ENCODE data around the gene TMEM156. TPM values are rescaled to one million over a fixed set of nuclear protein-coding genes. Genes with fewer than 3 reads are reported as not detected.
A peak's percentile ranks its signal among the peaks of the same experiment; 100 is the strongest.
"Not testable (repeated sequence)": the region's sequence is repeated elsewhere in the genome, so short reads cannot be mapped to it uniquely, and the experiment has no call there.

Gene TMEM156
- total RNA-seq, 1 experiment from 2014 or later = not detected

GRCh38 chr4:38990241-38990640 is 42.0 kb downstream of the TMEM156 start:
- Histone ChIP-seq H3K36me3 (replicated peaks; ENCODE audit: control insufficient read depth, insufficient read depth, low read length) (no peaks in the 10 kb centered on the region), H3K4me3 (ENCODE audit: insufficient read depth, low read depth, low read length) (no peak overlapping the region), H3K27me3 (ENCODE audit: control insufficient read depth, insufficient read depth, low read length) (no peaks in the 10 kb centered on the region)
- DNase-seq = no peak

GRCh38 chr4:38989487-38989886 is 42.7 kb downstream of the TMEM156 start:
- no peak overlapping the region for H3K4me3 ChIP-seq (ENCODE audit: insufficient read depth, low read depth, low read length)
- H3K36me3 ChIP-seq (replicated peaks; ENCODE audit: control insufficient read depth, insufficient read depth, low read length) = no peaks in the 10 kb centered on the region
- no peak for DNase-seq
- H3K27me3 ChIP-seq (ENCODE audit: control insufficient read depth, insufficient read depth, low read length) = no peaks in the 10 kb centered on the region

DNA sequence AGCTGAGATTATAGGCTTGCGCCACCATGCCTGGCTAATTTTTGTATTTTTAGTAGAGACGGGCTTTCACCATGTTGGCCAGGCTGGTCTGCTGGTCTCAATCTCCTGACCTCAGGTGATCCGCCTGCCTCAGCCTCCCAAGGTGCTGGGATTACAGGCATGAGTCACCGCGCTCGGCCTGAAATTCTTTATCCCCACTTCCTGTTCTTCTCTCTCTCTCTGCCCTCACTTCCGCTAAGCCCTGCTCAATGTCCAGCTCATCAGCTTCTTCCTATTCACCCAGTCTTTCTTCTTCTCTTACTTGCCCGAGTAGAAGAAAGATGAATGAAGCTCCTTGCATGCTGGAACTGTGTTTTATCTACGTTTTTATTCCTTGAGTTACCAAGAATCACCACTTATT is 43.9 kb downstream of the TMEM156 start:
- H3K4me3 ChIP-seq (ENCODE audit: insufficient read depth, low read depth, low read length); H3K27me3 ChIP-seq (ENCODE audit: control insufficient read depth, insufficient read depth, low read length); DNase-seq; H3K36me3 ChIP-seq (replicated peaks; ENCODE audit: control insufficient read depth, insufficient read depth, low read length): not testable (repeated sequence)

- H3K27me3 ChIP-seq (ENCODE audit: control insufficient read depth, insufficient read depth, low read length) = no peaks in the 10 kb centered on the region
- no peak for DNase-seq
- no peaks in the 10 kb centered on the region for H3K36me3 ChIP-seq (replicated peaks; ENCODE audit: control insufficient read depth, insufficient read depth, low read length)
- no peak overlapping the region for H3K4me3 ChIP-seq (ENCODE audit: insufficient read depth, low read depth, low read length)
These were observed 44.7 kb downstream of the TMEM156 start for GRCh38 chr4:38987491-38987890.

GRCh38 chr4:38985410-38986100 is 46.7 kb downstream of the TMEM156 start:
- Histone ChIP-seq H3K27me3 (ENCODE audit: control insufficient read depth, insufficient read depth, low read length) (no peaks in the 10 kb centered on the region), H3K36me3 (replicated peaks; ENCODE audit: control insufficient read depth, insufficient read depth, low read length) (no peaks in the 10 kb centered on the region), H3K4me3 (ENCODE audit: insufficient read depth, low read depth, low read length) (no peak overlapping the region)
- no peak for DNase-seq

DNA sequence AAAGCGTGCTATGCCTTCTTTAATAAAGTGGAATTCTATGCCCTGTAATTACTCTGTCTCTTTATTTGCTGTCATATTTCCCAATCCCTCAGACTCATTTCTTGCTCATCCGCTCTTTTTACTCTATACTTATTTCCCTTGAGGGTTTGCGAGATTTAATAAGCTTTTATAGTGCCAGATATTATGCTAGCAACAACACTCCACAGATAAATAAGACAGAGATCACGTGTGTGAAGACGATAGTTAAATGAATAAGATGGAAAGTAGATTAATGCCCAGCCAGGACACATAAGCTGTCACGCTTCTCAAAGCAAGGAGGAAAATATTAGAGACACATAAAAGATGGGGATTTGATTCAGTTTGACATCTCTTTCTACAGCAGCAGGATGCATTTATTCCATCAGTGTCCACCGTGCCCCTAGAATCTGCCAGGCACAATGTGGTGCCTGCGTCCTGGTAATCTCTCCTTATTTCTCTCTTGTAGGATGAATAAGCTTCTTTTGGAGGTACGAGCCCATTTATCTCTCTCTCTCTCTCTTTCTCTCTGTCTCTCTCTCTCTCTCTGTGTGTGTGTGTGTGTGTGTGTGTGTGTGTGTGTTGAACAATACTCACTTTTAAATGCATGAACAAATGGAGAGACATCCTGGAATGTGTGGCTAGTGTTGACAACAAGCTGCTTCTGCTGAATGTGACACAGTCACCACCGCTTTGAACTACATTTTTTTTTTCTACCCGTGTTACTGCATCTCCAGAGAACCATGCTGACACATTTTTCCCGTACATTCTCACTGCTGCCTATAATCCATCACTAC is 48.2 kb downstream of the TMEM156 start:
- Histone ChIP-seq H3K36me3 (replicated peaks; ENCODE audit: control insufficient read depth, insufficient read depth, low read length) (no peaks in the 10 kb centered on the region), H3K4me3 (ENCODE audit: insufficient read depth, low read depth, low read length) (no peak overlapping the region), H3K27me3 (ENCODE audit: control insufficient read depth, insufficient read depth, low read length) (no peaks in the 10 kb centered on the region)
- DNase-seq = no peak

- H3K4me3 ChIP-seq (ENCODE audit: insufficient read depth, low read depth, low read length) = no peak overlapping the region
- DNase-seq = no peak
- no peaks in the 10 kb centered on the region for H3K27me3 ChIP-seq (ENCODE audit: control insufficient read depth, insufficient read depth, low read length)
- H3K36me3 ChIP-seq (replicated peaks; ENCODE audit: control insufficient read depth, insufficient read depth, low read length) = no peaks in the 10 kb centered on the region
These were observed 48.9 kb downstream of the TMEM156 start for GRCh38 chr4:38983291-38983690.

- H3K4me3 ChIP-seq (ENCODE audit: insufficient read depth, low read depth, low read length) = no peak overlapping the region
- H3K27me3 ChIP-seq (ENCODE audit: control insufficient read depth, insufficient read depth, low read length) = no peaks in the 10 kb centered on the region
- DNase-seq = peak; percentile 7
- H3K36me3 ChIP-seq (replicated peaks; ENCODE audit: control insufficient read depth, insufficient read depth, low read length) = no peaks in the 10 kb centered on the region
These were observed 49.7 kb downstream of the TMEM156 start for GRCh38 chr4:38982361-38983095.

DNA sequence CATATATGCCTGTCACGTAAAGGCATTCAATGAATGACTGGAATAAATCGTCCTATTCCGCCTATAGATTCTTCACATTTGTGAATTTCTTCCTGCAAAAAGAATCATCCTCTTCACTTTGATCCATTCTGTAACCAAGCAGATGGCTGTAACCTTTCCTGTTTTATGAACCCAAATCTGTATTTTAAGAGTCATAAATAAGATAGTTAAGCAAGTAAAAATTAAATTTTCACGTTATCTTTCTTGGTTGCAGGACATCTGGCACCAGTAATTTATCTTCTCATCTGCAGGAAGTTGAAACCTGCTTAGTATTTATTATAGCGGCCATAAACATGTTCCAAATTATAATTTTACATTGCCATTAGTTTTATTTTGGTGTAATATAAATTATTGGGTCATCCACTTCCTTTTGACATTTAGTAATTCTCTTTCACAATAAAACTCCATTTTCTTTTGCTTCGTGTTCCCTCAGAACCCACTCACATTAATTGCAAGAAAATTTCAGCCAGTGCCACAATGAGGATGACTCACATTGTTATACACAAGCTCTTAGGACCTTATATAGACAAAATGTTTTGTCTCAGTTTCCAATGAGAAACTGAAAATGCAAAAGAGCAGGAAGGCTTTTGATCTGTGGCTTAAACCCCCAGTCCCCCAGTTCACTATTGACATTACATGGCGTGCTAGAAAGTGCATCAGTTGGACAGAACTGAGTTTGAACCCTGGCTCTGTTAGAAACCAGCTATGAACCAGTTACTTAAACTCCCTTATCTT is 51.1 kb downstream of the TMEM156 start:
- no peak for DNase-seq
- Histone ChIP-seq H3K4me3 (ENCODE audit: insufficient read depth, low read depth, low read length) (no peak overlapping the region), H3K27me3 (ENCODE audit: control insufficient read depth, insufficient read depth, low read length) (no peaks in the 10 kb centered on the region), H3K36me3 (replicated peaks; ENCODE audit: control insufficient read depth, insufficient read depth, low read length) (no peaks in the 10 kb centered on the region)

- H3K36me3 ChIP-seq (replicated peaks; ENCODE audit: control insufficient read depth, insufficient read depth, low read length) = no peaks in the 10 kb centered on the region
- no peaks in the 10 kb centered on the region for H3K27me3 ChIP-seq (ENCODE audit: control insufficient read depth, insufficient read depth, low read length)
- no peak overlapping the region for H3K4me3 ChIP-seq (ENCODE audit: insufficient read depth, low read depth, low read length)
- no peak for DNase-seq
These were observed 52.5 kb downstream of the TMEM156 start for GRCh38 chr4:38979511-38980230.

DNA sequence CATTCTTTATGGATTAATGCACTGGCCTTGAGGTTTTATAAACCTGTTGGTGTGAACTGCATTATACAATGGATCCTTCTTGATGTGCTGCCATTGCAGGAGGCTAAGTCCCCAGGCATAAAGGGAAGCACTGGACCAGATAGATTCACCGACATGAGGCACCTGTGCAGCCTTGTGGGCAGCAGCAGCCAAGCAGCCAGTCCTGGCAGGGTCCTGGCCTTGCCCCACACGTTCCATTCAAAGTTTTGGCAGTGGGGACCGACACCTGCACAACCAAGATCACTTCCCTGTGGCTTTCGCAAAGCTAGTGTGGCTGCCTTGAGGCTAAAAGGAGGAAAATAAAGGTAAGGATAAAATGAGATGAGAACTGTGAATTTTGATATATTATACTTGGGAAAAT is 53.1 kb downstream of the TMEM156 start:
- Histone ChIP-seq H3K36me3 (replicated peaks; ENCODE audit: control insufficient read depth, insufficient read depth, low read length) (no peaks in the 10 kb centered on the region), H3K27me3 (ENCODE audit: control insufficient read depth, insufficient read depth, low read length) (no peaks in the 10 kb centered on the region), H3K4me3 (ENCODE audit: insufficient read depth, low read depth, low read length) (no peak overlapping the region)
- DNase-seq = no peak

DNA sequence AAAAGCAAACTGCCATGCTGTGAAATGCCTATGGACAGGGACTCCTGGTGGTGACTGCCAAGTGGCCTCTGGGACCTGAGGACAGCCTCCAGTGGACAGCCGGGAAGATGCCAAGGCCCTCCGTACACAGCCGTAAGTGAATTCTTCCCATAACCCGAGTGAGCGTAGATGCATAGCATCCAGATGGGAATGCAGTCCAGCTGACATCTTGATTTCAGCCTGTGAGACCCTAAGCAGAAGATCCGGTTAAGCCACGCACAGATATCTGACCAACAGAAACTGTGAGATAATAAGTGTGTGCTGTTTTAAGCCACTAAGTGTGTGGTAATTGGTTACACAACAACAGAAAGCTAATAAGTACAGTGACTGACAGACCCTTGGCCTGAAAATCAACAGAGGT is 55.9 kb downstream of the TMEM156 start:
- no peak overlapping the region for H3K4me3 ChIP-seq (ENCODE audit: insufficient read depth, low read depth, low read length)
- DNase-seq = no peak

DNA sequence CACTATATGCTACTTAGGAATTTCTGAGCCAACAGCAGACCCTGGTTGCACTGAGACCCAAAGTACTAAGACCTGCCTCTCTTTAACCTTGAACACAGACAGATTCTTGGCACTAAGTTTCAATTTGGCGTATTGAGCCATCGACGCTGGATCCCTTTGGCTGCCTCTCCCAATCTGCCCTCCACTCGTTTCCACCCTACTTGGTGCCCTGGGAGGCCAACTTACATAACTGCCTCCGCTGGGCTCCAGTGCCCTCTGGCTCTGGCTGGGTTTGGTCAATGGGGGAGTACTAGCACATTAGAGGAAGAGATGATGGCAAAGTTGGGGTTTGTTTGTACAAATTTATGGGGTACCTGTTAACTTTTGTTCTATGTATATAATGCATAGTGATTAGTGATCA is 63.5 kb downstream of the TMEM156 start:
- H3K27me3 ChIP-seq (ENCODE audit: control insufficient read depth, insufficient read depth, low read length) = no peaks in the 10 kb centered on the region
- H3K36me3 ChIP-seq (replicated peaks; ENCODE audit: control insufficient read depth, insufficient read depth, low read length) = no peaks in the 10 kb centered on the region
- no peak overlapping the region for H3K4me3 ChIP-seq (ENCODE audit: insufficient read depth, low read depth, low read length)
- no peak for DNase-seq

More for the DNA sequence above, 55.9 kb downstream of the TMEM156 start:
- Histone ChIP-seq H3K36me3 (replicated peaks; ENCODE audit: control insufficient read depth, insufficient read depth, low read length) (no peaks in the 10 kb centered on the region), H3K27me3 (ENCODE audit: control insufficient read depth, insufficient read depth, low read length) (no peaks in the 10 kb centered on the region)

Data from H7 (cell line).